Left lobe of liver (tissue), 2 donors: Measurements from ENCODE around the gene DOK6. TPM values are rescaled to one million over a fixed set of nuclear protein-coding genes. Genes with fewer than 3 reads are reported as not detected.
"Not testable (repeated sequence)": the region's sequence is repeated elsewhere in the genome, so short reads cannot be mapped to it uniquely, and the experiment has no call there.

Source experiments
- ATAC-seq: fragments of 200-7000 bp; cut with Tn5 transposase; one replicate; pipeline ENCODE4 v1.9.1; 2020; ENCODE audit warnings: mild to moderate bottlenecking, moderate library complexity
- DNase-seq: peaks from one replicate; pipeline ENCODE4 v3.0.0-alpha.2; 2020; ENCODE audit warnings: low spot score
- total RNA-seq: library from RNA; stranded (reverse); gene quantifications from one replicate; pipeline ENCODE4 v1.2.1, GENCODE V29; 2021
- donor health status: DM: no; HTN: no; CAD: no; lungs with moderate emphysema.
- donor health status: DM: no; HTN: yes; CAD: no.

Gene DOK6
- total RNA-seq, 1 donor from 2014 or later = 2.4 TPM

DNA sequence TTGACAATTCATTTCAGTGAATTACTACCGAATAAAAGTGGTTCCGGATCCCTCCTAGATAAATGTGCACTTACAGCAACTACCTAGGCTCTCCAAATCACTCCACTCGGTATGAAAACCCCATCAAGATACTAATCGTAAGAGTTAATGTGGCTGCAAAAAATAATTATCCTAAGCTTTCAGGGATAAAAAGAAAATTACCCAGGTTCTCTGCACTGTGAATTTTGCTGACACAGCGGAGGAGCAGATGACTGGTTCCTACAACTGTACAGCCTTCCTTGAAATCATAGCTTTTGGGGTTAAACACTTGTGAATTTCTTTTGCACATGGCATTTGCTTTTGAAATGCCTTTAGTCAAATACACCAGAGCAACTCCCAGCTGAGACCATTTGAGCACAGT is 442.3 kb downstream of the DOK6 start:
- no peak for ATAC-seq
- no peak for DNase-seq

DNA sequence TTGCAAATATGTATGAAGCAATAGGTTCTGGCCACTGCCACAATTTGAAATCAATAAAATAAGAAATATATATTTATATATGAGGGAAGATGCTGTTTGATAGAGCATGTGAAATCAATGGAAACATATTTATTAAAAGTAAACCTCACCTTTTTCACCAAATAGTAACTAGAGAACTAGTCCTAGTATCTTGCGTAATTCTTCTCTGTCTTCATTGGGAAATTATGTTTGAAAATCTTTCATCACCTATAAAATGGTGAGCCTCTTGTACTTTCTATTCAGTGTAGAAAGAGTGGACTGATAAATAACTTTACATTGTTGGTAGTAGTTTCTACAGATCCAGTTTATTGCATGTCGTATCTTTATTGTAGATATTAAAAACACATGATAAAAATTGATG is 444.0 kb downstream of the DOK6 start:
- ATAC-seq (no peak), DNase-seq (no peak)

DNA sequence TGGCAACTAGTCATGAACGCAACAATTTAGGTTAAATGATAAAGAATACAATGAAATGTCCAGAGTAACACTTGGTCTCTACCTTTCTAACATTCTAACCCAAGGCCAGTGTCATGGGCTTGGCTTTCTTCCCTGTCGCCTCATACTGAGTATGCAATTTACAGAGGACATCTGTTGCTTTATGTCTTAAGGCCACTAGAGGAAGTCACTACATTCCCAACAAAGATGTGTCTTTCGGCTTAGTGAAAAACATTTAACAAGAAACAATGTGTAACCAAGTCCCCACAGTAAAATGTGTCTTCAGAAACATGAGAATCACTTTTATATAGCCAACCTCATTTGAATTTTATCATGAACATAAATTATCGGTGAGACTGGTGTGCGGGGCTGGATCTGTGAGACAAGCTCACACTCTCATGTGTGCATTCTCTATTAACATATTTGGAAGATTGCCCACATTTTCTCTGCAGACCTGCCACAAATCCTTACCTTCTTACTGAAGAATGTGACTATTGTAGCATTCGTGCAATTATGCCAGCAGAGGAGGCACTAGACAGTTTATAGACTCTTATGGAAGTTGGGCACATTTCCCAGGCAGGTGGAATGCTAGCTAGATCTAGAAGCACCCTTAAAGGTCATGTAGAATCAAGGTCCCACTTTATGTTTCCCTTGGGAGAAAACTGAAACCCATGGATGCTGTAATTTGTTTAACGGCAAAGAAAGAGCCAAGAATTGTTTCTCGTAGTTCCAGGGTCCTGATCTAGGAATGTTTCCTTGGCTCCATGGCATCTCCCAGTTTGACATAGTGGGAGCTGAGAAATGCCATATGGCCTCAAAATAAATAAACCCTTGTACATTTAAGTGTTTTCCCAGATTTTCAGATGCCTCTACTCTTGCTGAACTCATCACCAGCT is 445.2 kb downstream of the DOK6 start:
- ATAC-seq (no peak), DNase-seq (no peak)

DNA sequence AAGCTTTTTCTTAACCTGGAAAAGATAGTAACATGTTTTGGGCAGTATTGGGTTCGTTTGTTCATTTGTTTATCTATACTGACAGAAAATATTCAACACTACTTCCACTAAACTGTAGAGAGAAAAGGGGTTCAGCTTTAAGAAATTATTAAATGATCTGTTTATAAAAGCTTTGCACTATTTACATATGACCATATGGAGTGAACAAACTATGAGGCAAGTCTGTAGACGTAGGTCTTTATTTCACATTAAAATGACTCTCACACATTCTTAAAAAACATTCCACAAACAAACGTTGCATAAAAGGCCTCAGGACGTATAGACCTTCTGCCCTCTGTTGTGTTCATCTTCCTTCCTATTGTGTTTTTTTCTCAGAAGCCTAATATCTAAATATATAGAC is 452.4 kb downstream of the DOK6 start:
- no peak for DNase-seq
- no peak for ATAC-seq

DNA sequence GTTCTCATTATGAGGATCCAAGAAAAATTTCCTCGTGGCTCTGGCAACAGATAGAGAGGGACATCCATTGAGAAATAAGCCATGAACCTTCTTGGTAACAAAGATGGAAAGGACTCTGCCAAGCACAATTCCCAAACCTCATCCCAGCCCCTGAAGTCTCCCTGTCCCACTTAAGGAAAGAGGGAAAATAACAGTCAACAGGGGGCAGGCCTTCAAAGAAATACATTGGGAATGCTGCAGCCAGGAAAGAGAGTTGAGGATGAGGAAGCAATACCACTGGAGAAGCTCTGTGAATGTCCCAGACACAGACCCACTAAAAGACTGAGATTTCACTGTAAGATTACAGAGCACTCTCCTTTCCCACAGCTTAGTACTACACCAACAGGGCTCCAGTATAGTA is 453.8 kb downstream of the DOK6 start:
- ATAC-seq (no peak), DNase-seq (no peak)

DNA sequence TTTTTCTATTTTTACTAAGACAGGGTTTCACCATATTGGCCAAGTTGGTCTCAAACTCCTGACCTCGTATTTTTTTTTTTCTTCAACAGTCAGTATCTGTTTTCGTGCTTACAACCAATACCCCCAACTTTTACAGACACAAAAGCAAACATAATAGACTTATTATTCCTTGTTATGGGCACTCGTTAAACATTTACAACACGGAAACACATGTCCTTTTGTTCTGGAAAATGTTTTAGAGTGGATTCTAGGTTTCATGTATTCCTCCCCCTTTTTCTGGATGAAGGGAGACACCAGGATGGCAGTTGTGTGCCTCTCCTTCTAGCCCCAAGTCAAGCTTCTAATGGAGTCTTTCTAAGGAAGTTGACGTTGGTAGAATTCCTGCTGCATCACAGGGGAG is 458.2 kb downstream of the DOK6 start:
- no peak for DNase-seq
- no peak for ATAC-seq

DNA sequence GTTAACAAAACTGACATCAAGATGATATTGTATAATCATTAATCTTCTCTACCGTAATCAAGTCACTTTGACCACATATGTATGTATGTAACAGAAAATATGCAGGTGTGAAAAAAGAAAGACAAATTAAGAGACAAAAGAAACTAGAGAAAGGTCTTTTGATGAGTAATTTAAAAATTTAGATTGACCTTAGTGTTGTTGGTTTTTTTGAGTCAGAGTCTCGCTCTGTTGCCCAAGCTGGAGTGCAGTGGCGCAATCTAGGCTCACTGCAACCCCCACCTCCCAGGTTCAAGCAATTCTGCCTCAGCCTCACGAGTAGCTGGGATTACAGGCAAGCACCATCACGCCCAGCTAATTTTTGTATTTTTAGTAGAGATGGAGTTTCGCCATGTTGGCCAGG is 464.1 kb downstream of the DOK6 start:
- DNase-seq, ATAC-seq: not testable (repeated sequence)

DNA sequence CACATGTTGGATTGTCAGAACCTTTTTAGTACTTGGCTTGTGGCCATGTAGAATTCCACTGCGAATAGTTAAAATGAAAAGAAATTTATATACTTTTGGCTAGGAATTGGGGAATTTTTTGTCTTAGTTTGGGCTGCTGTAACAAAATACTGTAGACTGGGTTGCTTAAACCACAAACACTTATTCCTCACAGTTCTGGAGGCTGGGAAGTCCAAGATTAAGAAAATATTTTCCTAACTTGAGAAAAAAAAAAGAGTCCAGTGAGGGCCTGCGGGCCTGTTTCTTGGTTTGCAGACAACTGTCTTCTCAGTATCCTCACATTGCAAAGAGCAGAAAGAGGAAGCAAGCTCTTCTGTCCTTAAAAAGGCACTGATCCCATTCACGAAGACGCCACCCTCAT is 465.1 kb downstream of the DOK6 start:
- no peak for DNase-seq

DNA sequence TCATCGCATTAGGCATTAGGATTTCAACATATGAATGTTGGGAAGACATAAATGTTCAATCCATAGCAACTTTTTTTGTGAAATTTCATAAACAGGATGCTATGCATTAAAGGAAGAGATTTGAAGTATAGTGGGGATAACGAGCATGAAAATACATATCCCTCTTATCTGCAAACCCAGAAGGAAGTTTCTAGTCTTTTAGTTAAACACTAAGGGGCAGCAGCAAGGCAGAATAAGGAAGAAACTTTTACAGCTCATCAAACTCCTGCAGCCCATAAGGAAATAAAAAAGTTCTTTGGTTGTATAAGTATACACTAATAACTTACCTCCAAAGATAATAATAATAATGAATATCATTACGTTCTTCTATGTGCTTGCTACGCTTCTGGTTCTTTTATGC is 465.5 kb downstream of the DOK6 start:
- no peak for ATAC-seq
- DNase-seq = no peak

More for the DNA sequence above, 465.1 kb downstream of the DOK6 start:
- ATAC-seq = no peak

DNA sequence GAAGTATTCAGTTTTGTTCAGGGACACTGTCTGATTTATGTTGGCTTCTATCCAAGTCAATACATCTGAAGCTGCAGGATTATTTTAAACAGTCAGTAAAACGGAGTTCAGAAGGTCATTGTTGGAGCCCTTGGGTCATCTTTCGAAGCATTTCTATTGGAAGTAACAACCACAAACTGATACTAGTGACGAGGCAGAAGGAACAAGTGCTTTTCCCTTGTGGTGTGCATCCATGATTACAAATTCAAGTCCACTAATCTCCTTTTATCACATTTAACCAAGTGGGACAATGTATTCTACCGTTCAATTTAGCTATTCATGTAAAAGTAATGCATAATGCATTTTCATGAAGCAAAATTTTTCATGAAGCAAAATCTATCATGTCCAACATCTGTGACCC is 470.0 kb downstream of the DOK6 start:
- ATAC-seq = no peak
- no peak for DNase-seq

DNA sequence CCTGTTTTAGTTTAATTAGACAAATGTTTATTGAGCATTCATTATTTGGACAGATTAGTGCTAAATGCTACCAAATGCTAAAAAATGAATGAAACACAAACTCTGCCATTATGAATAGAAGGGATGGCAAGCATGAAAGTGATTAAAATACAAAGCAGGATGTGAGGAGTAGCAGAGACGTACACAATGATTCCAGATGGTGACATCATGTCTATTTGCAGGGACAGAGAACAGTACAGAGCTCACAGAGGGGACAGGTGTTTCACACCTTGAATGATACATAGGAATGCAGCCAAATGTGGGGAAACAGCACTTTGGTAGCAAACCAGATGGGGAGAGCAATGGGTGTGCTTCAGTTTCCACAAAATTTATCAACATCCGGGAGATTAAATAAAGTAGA is 470.7 kb downstream of the DOK6 start:
- DNase-seq (no peak), ATAC-seq (no peak)

DNA sequence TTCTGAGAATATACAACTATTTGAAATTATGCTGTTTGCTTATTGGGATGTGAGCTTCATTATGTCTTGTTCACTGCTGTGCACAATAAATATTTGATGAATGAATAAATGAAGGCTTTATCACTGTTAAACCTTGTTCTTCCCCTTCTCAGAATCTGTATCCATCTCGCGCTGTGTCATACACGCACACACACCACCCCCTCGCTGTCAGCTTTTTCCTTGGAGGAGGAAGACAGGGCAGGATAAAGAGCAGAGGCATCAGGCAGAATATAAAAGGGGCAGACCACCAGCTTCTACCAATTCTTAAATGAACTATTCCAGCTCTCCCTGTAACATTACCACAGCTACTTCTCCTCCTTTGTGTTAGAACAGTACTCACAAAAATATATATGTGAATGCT is 472.0 kb downstream of the DOK6 start:
- no peak for ATAC-seq

DNA sequence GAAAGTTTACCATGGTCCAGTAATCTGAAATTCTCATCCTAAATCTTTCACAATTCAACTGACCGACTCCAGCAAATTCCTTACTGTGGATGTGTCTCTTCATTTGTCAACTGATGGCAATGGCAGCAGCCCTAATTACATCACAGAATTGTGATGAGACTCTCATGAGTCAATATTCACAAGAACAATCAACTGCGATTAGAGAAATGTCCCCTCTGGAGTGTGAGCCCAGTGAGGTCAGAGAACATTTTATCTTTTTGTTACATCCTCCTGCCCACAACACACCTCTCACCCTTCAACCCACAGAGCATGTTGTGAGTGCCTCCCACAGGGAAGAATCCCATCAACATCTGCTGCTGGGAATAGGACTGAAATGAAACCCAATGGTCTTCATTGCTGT is 473.4 kb downstream of the DOK6 start:
- no peak for ATAC-seq
- no peak for DNase-seq

More for the DNA sequence above, 472.0 kb downstream of the DOK6 start:
- DNase-seq = no peak

DNA sequence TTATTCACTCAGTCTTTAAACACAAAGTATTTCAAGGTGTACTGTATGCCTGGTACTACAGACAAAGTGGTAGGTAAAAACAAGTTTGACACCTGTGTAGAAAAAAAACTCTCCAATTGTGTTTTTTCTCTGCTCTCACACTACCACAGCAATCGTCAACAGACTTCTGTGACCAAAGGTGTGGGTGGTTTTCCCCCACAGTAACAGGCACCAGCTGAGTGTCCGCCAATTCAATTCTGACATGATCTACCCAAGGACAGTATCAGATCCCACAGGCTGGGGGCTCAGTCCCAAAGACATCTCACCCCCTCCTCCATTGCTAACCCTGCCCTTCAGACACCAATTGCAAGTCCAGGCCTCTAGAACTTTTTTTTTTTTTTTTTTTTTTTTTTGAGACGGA is 475.8 kb downstream of the DOK6 start:
- no peak for ATAC-seq

DNA sequence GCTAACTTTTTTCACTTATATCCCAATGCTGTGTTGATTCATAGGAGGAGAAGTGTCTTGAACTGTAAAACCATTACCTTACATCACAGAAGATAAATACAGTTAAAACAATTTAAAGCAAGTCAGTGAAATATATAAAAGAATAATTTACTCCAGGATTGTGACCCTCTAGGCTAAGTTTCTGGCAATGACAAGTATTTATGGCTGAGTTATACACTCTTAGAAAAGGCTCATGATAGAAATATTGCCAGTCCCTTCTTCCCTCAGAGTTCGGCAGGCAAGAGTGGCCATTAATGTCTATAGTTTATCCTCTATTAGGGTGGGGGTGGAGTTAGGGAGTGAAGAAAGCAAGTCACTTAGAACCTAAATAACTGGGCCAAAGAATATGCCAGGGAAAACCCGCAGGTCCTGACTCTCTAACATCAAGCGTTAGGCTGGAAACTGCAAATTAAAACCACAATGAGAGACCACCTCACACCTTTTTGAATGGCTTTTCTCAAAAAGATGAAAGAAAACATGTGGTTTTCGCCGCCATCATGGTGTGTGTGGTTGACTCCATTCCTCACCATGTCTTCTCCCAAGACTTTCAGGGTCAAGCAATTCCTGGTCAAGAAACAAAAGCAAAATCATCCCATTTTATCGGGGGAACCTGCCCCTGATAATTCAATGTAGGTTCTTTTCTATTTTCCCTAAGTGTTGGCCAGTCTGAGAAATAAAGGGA is 477.7 kb downstream of the DOK6 start:
- no peak for DNase-seq
- no peak for ATAC-seq

More for the DNA sequence above, 475.8 kb downstream of the DOK6 start:
- DNase-seq = no peak

DNA sequence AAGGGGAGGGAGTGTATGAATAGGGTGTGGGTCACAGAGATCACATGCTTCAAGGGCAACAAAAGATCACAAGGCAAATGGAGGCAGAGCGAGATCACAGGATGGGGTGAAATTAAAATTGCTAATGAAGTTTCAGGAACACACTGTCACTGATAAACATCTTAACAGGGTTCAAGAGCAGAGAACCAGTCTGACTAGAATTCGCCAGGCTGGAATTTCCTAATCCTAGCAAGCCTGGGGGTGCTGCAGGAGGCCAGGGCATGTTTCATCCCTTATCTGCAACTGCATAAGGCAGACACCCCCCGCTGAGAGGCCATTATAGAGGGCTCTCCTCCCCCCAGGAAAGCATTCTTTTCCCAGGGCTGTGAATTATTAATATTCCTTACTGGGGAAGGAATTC is 478.4 kb downstream of the DOK6 start:
- ATAC-seq, DNase-seq: not testable (repeated sequence)

DNA sequence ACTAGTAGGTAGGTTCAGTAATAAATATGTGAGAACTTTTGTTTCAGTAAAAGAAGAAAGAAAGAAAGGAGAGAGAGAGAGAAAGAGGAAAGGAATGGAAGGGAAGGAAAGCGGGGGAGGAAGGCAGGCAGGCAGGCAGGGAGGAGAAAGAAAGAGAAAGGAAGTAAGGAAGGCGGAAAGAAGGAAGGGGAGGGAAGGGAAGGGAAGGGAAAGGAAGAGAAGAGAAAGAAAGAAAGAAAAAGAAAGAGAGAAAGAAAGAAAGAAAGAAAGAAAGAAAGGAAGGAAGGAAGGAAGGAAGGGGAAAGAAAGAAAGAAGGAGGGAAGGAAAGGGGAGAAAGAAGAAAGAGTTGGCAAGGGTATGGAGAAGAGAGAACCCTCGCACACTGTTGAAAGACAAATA is 479.4 kb downstream of the DOK6 start:
- ATAC-seq (no peak), DNase-seq (no peak)

DNA sequence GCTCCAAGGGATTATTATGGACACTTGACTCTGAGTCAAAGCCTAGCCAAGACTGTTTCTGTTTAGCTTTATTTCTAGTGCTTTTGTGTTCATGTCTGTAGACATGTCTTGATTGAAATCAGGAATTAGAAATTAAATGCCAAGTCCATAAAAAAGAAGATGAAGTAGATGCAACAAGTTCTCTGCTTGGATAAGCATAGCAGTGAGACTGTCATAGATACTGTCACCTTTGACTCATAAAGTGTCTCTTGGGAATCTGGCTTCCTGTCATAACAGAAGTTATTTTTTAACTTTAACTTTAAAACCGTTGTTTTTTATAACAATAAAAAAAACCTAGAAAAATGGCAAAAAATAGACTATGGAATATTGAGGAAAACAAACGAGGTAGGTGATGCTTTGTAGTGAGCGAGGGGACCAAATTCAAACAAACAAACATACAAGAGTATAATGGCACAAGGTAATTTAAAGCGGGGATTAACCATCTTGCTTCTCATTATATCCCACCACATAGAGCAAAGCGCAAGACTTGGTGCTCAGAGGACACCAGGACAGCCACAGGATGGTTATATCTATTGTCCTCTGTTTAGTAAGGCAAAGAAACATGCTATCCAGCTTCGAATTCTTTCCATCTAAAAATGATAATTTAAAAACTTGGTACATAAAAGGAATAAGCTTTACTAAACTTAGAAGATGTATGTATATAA is 482.4 kb downstream of the DOK6 start:
- ATAC-seq (no peak), DNase-seq (no peak)

DNA sequence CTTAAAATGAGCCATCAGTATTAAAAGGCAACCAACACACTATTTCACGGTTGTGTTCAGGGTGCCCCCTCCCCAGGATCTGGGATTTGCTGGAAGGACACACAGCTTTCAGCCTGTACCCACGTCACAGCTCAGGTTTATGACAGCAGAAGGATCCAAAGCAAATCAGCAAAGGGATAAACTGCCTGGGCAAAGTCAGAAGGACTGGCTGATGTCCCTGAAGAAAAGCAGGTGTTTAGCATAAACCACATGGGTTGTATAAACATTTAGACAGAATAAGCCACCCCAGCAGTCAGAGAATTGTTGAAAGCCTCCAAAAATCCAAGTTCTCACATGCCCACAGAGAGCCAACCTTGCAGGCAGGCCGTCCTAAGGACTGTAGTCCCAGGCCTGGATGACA is 483.1 kb downstream of the DOK6 start:
- ATAC-seq (no peak), DNase-seq (no peak)

DNA sequence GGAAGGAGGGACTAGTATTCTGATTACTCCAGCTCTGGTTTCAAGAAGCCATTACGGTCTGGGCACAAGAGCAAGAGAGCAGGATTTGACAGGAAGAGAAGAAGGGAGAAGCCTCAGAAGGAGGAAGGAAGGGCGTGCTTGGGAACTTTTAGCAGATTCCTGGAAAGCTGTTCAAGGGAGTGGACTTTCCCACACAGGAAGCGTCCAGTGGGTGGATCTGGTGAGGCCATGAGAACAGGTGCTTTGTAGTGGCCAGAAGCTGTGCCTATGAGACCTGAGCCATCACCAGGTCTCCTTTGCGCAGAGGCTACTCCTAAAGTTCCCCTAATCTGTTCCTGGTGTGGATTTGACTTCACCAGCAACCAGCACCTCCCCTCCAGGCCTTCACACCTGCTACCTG is 484.7 kb downstream of the DOK6 start:
- ATAC-seq (no peak), DNase-seq (no peak)

DNA sequence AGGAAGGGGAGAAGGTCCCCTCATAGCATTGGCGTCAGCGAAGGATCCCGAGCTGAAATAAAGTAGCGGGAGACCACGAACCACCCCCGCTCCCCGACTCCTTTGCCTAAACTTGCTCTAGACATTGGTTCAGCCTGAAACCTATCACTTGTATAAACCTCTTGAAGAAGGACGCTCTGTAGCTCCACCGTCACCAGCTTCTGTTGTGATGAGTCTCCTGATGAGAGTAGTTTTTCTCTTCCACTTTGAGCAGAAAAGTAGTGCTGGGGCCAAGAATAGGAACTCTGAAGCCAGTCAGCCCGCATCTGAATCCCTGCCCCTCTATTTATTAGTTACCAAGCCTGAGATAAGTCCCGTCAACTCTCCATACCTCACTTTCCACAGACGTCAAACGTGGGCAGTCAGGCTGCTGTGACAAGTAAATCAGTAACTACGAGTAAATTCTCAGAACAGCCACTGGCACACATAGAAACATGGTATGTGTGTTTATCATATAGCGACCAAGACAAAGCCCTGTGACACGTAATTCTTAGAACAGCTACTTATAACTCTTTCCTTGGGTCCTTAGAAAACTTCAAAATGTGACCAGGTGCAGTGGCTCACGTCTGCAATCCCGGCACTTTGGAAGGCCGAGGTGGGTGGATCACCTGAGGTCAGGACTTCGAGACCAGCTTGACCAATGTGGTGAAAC is 485.3 kb downstream of the DOK6 start:
- DNase-seq = no peak

More for the DNA sequence above, 485.3 kb downstream of the DOK6 start:
- ATAC-seq = no peak
